Fibroblast of skin of right quadriceps (primary cell): Measurements from ENCODE around the gene COL6A5.
A peak's percentile ranks its signal among the peaks of the same experiment; 100 is the strongest.
"Not testable (repeated sequence)": the region's sequence is repeated elsewhere in the genome, so short reads cannot be mapped to it uniquely, and the experiment has no call there.

ENCODE experiments used
- DNase-seq: peaks from one replicate; pipeline ENCODE4 v3.0.0-alpha.2; 2013

The COL6A5 gene

DNA sequence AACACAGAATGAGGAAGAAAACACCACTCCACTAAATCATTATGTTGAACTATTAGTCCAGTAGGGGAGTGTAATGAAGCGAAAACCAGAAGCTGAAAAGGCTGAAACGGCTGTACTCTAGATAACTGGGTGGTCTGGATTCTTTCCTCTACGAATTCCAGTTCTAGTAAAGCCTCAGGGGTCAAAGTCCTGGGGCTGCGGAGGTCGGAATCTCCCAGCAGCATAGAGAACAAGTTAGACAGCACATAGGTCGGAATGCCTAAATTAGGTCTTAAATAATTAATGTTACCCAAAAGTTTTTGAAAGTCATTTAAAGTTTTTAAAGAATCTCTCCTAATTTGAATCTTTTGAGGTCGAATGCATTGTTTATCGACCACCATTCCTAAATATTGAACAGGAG is 102.7 kb downstream of the COL6A5 start:
- DNase-seq: not testable (repeated sequence)

GRCh38 chr3:130456540-130456939 is 111.1 kb downstream of the COL6A5 start:
- no peak for DNase-seq

- DNase-seq: peak; percentile 58
These were observed 112.2 kb downstream of the COL6A5 start for GRCh38 chr3:130457671-130458070.

GRCh38 chr3:130459944-130460343 is 114.5 kb downstream of the COL6A5 start:
- DNase-seq: no peak

DNA sequence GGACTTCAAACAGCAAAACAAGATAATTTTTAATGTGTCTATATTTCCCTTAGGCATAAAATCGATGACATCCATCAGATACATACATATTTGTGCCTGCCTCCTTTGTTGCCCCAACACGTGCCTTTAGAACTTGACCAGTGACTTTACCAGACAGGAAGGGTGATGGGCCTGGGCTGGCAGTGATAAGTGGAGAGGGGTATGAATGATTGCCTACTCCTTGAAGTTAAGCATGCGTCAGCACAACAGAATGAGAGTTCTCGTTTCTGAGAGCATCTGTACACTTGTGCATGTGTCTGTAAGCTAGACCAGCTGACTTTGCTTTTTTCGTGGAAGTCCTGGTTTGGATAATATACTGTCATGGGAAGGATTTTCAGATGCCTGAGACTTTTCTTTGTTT is 116.6 kb downstream of the COL6A5 start:
- no peak for DNase-seq

DNA sequence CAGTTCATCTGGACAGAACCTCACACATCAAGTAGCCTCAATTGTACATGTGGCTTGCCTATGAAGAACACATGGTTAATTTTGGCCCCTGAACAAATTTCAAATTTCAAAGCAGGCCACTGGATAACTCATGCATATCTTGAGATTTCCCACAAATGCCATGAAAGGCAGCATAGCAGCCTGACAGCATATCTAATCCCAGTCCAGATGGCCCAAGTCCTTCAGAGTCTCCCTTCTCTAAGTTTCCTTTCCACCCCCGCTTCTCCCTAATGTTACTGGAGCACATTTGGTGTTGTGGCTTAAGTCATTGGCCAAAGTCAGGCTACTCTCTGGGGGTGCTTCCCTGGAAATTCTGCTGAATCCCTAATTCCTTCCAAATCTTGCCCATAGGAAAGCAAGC is 117.7 kb downstream of the COL6A5 start:
- DNase-seq: no peak

DNA sequence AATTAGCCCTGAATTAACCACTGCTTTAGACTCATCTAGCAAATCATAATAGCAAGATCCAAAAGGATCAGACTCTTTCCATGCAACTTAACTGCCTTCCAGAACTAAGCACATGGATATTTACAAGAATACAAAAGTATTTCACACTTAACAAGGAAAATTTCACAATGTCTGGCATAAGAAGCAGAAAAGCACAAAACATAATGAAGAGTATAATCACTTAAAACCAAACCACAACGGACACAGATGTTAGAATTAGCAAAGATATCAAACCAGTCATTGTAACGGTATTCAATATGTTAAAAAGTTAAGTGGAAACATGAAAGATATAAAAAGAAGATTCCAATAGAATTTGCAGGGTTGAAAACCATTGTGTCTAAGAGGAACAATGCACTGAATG is 120.0 kb downstream of the COL6A5 start:
- peak; percentile 10 for DNase-seq

DNA sequence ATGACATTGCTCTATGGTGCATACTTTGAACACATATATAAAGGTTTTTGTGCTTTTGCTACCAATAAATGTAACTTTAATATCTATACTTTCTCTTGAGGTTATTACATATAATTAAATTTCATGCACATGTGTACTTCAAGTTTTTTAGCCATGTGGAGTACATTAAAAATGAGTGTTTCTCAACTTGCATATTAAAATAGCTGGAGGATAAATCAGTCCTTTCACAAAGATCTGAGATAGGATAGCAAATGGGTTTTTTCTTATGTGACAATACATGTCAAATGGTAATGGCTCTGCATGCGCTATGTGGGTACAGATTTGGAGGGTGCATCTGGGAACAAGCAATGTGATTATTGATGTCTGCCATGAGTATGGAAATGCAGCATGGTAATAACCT is 122.8 kb downstream of the COL6A5 start:
- no peak for DNase-seq

GRCh38 chr3:130470126-130470525 is 124.7 kb downstream of the COL6A5 start:
- no peak for DNase-seq

GRCh38 chr3:130473416-130473815 is 127.9 kb downstream of the COL6A5 start:
- DNase-seq: no peak

- DNase-seq: peak; percentile 45
These were observed 135.3 kb downstream of the COL6A5 start for GRCh38 chr3:130480736-130481135.

DNA sequence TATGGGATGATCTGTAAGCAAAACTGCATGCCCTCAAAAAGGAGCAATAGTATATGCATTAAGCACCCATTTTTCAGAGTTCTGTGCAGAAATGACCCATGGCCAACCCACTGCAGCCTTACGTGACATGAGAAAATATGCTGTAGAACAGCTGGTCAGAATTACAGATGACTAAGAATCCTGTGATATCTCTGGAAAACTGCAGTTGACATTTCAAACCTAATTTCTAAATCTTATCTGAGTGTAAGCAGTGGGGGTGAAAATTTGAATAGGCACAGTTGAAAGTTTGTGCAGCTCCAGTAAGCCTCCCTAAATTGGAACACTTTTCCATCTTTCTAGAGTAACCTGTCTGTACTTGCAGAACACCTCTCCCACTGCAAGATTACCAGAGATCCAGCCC is 142.8 kb downstream of the COL6A5 start:
- DNase-seq: no peak

DNA sequence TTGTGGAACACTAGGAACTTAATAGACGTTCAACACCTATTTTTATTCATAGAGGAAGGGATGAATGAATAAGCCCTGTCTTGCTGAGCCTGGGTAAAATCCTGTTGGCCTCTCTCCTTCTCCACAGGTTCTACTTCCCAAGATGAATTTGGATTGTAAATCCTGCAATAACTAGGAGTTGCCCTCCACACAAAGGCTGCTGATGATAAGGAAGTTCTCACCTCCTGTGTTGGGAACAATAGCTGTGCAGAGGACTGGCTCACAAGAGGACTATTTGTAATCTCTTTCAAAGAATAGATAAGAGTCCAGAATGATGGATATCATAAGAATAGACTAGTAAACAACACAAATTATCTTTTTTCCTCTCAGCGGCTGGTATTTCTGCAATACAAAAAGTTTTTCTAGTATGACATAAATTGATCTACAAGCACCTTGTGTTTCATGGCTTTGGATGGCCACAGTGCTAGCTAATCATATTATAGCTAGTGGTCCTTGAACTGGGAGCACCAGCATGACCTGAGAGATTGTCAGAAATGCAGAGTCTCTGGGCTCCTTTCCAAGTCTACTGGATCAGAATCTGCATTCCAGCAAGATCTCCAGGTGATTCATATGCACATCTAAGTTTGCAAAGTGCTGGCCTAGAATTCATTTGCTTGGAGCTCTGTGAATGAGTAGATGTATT is 143.4 kb downstream of the COL6A5 start:
- no peak for DNase-seq

DNA sequence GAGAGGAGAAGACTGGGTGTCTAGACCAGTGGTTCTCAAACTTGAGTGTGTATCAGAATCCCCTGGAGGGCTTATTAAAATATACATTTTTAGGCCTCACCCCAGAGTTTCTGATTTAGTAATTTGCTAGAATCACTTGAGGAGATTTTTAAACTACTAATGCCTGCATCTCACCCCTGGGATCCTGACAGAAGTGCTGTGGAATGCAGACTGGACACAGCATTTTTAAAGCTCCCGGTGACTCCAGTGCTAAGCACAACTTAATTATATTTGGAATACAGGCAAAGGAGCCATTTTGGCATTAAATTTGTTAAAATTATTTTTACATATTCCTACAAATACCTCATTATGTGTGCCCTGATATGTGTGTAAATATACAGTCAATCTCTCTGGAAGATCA is 144.8 kb downstream of the COL6A5 start:
- DNase-seq: peak; percentile 24

DNA sequence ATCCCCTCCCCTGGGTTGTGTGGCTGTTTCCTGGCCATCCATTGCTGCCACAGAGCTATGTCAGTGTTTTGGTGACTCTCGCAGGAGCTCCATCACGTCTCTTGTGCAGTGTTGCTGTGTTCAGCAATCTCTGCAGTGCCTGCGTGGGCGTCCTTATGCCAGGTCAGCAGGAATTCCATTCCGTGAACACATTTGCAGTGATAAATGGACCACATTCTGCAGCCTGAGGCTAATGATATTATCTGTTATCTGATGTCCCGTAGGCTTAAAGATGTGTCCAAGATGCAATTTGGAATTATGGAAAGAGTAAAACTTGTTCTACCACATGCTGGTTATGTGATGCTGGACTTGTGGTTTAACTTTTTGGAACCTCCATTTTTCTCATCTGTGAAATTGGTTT is 146.0 kb downstream of the COL6A5 start:
- no peak for DNase-seq

DNA sequence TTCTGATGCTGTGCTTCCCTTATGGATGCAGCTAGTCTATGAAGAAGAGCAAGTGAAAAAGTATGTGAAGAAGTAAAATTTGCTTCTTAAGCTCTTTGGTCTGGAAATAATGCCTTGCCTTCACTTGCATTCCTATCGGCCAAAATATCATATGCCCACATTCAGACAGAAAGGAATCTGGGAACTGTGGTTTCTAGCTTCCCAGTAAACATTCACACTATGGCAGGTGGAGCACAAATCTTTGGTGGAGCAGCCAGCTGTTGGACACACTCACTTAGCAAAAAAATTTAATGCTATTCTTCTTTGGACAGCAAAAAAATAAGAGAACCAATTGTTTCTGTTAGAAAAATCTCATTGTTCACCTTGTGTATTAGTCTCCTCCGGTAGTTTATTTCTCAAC is 159.2 kb downstream of the COL6A5 start:
- DNase-seq: no peak

DNA sequence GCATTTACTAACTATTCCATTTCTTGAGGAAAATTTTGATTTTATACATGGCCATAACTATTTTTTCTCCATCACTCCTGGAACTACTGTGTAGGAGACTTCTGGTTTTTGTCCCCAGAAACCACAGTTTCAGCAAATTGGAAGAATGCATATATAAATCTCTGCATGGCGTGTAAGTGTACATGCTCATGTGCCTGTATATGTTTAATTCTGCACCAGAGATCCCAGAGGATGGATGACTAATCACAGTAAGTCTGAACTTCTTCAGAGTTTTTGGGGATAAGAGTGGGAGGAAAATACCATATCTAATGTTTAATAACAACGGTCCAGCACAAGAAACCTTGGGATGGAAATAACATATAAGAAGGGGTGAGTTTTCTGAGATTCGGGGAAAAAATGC is 160.6 kb downstream of the COL6A5 start:
- peak; percentile 32 for DNase-seq

DNA sequence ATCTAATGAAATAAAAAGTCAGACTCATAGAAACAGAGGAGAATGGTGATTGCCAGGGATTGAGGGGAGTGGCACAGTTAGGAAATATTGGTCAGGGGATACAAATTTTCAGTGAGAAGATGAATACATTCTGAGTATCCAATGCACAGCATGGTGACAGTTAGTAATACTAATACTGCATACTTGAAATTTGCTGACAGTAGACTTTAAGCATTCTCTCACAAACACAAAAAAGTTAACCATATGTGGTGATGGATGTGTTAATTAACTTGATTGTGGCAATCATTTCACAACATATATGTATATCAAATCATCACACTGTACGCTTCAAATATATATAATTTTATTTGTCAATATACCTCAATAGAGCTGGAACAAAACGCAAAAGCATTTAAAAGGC is 162.3 kb downstream of the COL6A5 start:
- no peak for DNase-seq

- DNase-seq: no peak
These were observed 163.5 kb downstream of the COL6A5 start for GRCh38 chr3:130509008-130509407.

- DNase-seq: no peak
These were observed 169.2 kb downstream of the COL6A5 start for GRCh38 chr3:130514681-130515080.

GRCh38 chr3:130515755-130516154 is 170.3 kb downstream of the COL6A5 start:
- peak; percentile 28 for DNase-seq

DNA sequence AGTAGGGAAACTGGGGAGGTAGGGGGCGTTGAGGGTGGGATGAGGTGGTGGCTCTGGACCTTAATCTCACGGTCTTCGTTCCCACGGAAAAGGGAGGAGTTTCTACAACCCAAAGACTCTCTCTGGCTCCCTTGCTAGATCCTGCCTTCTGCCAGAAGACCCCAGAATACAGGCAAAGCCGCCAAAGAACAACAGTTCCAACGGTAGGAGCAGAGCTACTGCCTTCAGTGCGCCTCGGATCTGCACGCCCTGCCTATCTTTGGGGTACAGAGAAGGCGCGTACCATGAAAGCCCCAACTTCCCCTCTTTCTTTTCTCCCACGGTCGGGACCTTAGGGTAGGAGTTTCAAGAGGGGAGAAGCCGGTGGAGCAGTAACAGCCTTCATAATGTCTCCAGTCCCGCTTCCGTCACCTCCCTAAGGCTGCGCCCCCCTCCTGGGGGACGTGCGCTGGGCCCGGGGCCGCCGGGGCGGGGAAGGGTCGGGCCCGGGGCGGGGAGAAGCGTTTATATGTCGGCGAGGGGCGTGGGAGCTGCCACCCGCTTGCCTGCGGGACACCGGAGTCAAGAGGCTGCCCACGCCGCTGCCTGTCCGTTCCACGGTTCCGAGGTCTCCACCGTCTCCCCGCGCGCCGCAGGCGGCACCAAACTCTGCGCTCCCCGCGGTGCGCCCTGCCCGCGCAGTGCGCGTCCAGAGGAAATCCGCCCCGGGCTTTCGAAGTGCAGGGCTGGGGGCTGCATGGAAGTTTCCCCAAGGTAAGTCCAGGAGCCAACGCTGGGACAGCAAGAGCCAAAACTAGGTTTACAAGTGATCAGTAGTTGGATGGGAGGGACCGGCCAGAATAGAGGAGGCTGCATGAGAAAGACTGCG is 171.4 kb downstream of the COL6A5 start, which contains the start of gene COL6A6:
TSS of gene COL6A6 (plus strand) at position 533 of the 868 bp plus-strand sequence. CDS start 43,188 bp downstream, outside the sequence.
- DNase-seq: peak; percentile 3

GRCh38 chr3:130517602-130518001 is 172.1 kb downstream of the COL6A5 start:
- peak; percentile 23 for DNase-seq

GRCh38 chr3:130519754-130520153 is 174.3 kb downstream of the COL6A5 start:
- no peak for DNase-seq
